CD8-positive, alpha-beta memory T cell (primary cell): ENCODE results near the gene FAAH. TPM values are rescaled to one million over a fixed set of nuclear protein-coding genes. Genes with fewer than 3 reads are reported as not detected.

Source experiments
- polyA plus RNA-seq: library from polyadenylated mRNA; unstranded; fragments of 300-500 nt; fragmentation: Illumina TruSeq; gene quantifications from one replicate; pipeline ENCODE4 v1.2.3, GENCODE V29; 2021
- total RNA-seq, 2 experiments: library from RNA; stranded (reverse); gene quantifications; one replicate each; pipeline ENCODE4 v1.2.3, GENCODE V29; 2021

FAAH gene
- total and polyA plus RNA-seq, 3 experiments from 2014 or later, result 1.3 to 5.1 (median 4.5) TPM

Other genes with a start within 250 kb of the FAAH start
- not detected for gene TSPAN1, start 219.2 kb upstream of the FAAH start, total RNA-seq
- not detected for gene TSPAN1, start 219.2 kb upstream of the FAAH start, polyA plus RNA-seq
- not detected for gene P3R3URF, start 217.8 kb upstream of the FAAH start, total RNA-seq
- gene P3R3URF, start 217.8 kb upstream of the FAAH start, polyA plus RNA-seq, result not detected
- gene POMGNT1, start 195.9 kb upstream of the FAAH start, total RNA-seq, result 10 to 100 TPM; 56.4 to 61.4 TPM
- gene POMGNT1, start 195.9 kb upstream of the FAAH start, polyA plus RNA-seq, result 34.2 TPM
- not detected for gene LURAP1, start 191.0 kb upstream of the FAAH start, total RNA-seq
- gene LURAP1, start 191.0 kb upstream of the FAAH start, polyA plus RNA-seq, result 0.13 TPM
- gene RAD54L, start 146.6 kb upstream of the FAAH start, total RNA-seq, result 10 to 100 TPM; 50.7 to 53.7 TPM
- 0.39 TPM for gene RAD54L, start 146.6 kb upstream of the FAAH start, polyA plus RNA-seq
- 10 to 100 TPM; 40.3 to 41.3 TPM for gene LRRC41, start 90.7 kb upstream of the FAAH start, total RNA-seq
- gene LRRC41, start 90.7 kb upstream of the FAAH start, polyA plus RNA-seq, result 49.9 TPM
- 100 to 1,000 TPM; 371 to 394 TPM for gene UQCRH, start 90.6 kb upstream of the FAAH start, total RNA-seq
- gene UQCRH, start 90.6 kb upstream of the FAAH start, polyA plus RNA-seq, result 278 TPM
- gene NSUN4, start 53.5 kb upstream of the FAAH start, total RNA-seq, result 10 to 100 TPM; 29.5 to 32.4 TPM
- 14.5 TPM for gene NSUN4, start 53.5 kb upstream of the FAAH start, polyA plus RNA-seq
- not detected for gene DMBX1, start 95.5 kb downstream of the FAAH start, total RNA-seq
- not detected for gene DMBX1, start 95.5 kb downstream of the FAAH start, polyA plus RNA-seq
- gene KNCN, start 157.3 kb downstream of the FAAH start, total RNA-seq, result not detected
- gene KNCN, start 157.3 kb downstream of the FAAH start, polyA plus RNA-seq, result not detected
- gene MKNK1, start 210.0 kb downstream of the FAAH start, total RNA-seq, result 10 to 100 TPM; 27.9 to 32.4 TPM
- 39.0 TPM for gene MKNK1, start 210.0 kb downstream of the FAAH start, polyA plus RNA-seq
- 10 to 100 TPM; 10.3 to 11.3 TPM for gene MOB3C, start 222.5 kb downstream of the FAAH start, total RNA-seq
- 26.0 TPM for gene MOB3C, start 222.5 kb downstream of the FAAH start, polyA plus RNA-seq